Activated CD4-positive, alpha-beta T cell treated with anti-CD3 and anti-CD28 coated beads, Interleukin-2, amount 50 U/mL, for 4 hours (primary cell): ENCODE measurements around the gene TSPAN4.

Experiments
- DNase-seq, 2 experiments: peaks; one replicate each; pipeline ENCODE4 v3.0.0-alpha.2; 2020

Gene TSPAN4

GRCh38 chr11:890794-891540 is 48.3 kb downstream of the TSPAN4 start:
- DNase-seq = no peak

GRCh38 chr11:893008-893654 is 50.5 kb downstream of the TSPAN4 start:
- DNase-seq = no peak

GRCh38 chr11:894575-895201 is 52.0 kb downstream of the TSPAN4 start:
- DNase-seq = no peak

- DNase-seq = no peak
Observed at GRCh38 chr11:895331-896110, 52.9 kb downstream of the TSPAN4 start.

- no peak for DNase-seq
Observed at GRCh38 chr11:897253-898142, 54.8 kb downstream of the TSPAN4 start.

- no peak for DNase-seq
Observed at GRCh38 chr11:898143-898511, 55.5 kb downstream of the TSPAN4 start.

GRCh38 chr11:898540-899190 is 56.0 kb downstream of the TSPAN4 start:
- no peak for DNase-seq

GRCh38 chr11:899724-900123 is 57.1 kb downstream of the TSPAN4 start:
- DNase-seq = no peak

GRCh38 chr11:900545-900944 is 57.9 kb downstream of the TSPAN4 start:
- no peak for DNase-seq

GRCh38 chr11:901452-902061 is 58.9 kb downstream of the TSPAN4 start:
- no peak for DNase-seq

GRCh38 chr11:904380-904779 is 61.7 kb downstream of the TSPAN4 start:
- no peak for DNase-seq

- DNase-seq = no peak
Observed at GRCh38 chr11:905952-906351, 63.3 kb downstream of the TSPAN4 start.

GRCh38 chr11:907668-908067 is 65.0 kb downstream of the TSPAN4 start:
- DNase-seq = no peak

- no peak for DNase-seq
Observed at GRCh38 chr11:908273-908672, 65.6 kb downstream of the TSPAN4 start.

- DNase-seq = no peak
Observed at GRCh38 chr11:909406-909805, 66.8 kb downstream of the TSPAN4 start.

- peak; percentile 49 to 66 for DNase-seq
Observed at GRCh38 chr11:910044-910588, 67.5 kb downstream of the TSPAN4 start.

GRCh38 chr11:910589-911030 is 68.0 kb downstream of the TSPAN4 start, which contains the start of gene CHID1:
Gene CHID1, minus strand, starts transcription at chr11:910810. Its CDS starts 5,994 bp downstream, at chr11:904816.
- peak; percentile 69 to 72 for DNase-seq

- DNase-seq = peak; percentile 20 to 24
Observed at GRCh38 chr11:911031-911889, 68.6 kb downstream of the TSPAN4 start.

- no peak for DNase-seq
Observed at GRCh38 chr11:911890-912219, 69.2 kb downstream of the TSPAN4 start.

- DNase-seq = no peak
Observed at GRCh38 chr11:912266-912665, 69.6 kb downstream of the TSPAN4 start.
